A549 treated with DMSO at 1 μM for 4 hours (cell line): ENCODE results near the gene AMY1B. TPM values are rescaled to one million over a fixed set of nuclear protein-coding genes. Genes with fewer than 3 reads are reported as not detected.

Experiments used
- total RNA-seq: library from RNA; stranded (reverse); fragments of 200-300 nt; extraction: Qiagen RNA extraction; gene quantifications from 5 replicates; pipeline ENCODE4 v1.2.3, GENCODE V29; 2022; ENCODE audit warnings: low read depth

AMY1B gene
- not detected in 5 replicates for total RNA-seq

DNA sequence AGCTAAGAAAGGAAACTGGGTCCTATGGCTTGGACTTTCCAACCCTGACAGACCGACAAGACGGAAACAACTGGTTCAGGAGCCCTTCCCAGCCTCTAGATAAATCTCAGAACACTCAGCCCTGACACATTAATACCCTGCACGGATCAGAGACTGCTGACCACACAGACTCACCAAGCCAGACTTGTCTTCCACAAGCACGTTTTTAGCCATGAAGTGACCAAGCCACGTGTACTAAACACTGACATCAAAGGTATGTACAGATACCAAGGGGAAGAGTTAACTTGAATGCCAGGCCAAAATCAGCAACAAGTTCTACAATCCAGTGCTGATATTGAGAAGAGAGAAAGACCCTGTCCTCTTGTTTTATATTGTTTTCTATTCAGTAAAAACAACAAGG lies at the start of gene AMY1B:
TSS of gene AMY1B (minus strand) at position 101 of the 400 bp plus-strand sequence. CDS start 571 bp downstream, outside the sequence.

DNA sequence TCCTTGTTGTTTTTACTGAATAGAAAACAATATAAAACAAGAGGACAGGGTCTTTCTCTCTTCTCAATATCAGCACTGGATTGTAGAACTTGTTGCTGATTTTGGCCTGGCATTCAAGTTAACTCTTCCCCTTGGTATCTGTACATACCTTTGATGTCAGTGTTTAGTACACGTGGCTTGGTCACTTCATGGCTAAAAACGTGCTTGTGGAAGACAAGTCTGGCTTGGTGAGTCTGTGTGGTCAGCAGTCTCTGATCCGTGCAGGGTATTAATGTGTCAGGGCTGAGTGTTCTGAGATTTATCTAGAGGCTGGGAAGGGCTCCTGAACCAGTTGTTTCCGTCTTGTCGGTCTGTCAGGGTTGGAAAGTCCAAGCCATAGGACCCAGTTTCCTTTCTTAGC lies 40.5 kb downstream of the AMY1B start, which contains the start of gene AMY1A:
TSS of gene AMY1A (plus strand) at position 301 of the 400 bp plus-strand sequence. CDS start 571 bp downstream, outside the sequence.

Other genes starting within 250 kb of the AMY1B start
- 4.9 to 8.0 TPM (median 6.9 TPM) in 5 replicates for gene RNPC3, start 170.5 kb downstream of the AMY1B start, total RNA-seq
- 0.40 to 0.73 TPM (median 0.66 TPM) in 5 replicates for gene AMY2B, start 124.6 kb downstream of the AMY1B start, total RNA-seq
- not detected in 5 replicates for gene AMY2A, start 78.8 kb downstream of the AMY1B start, total RNA-seq
- not detected in 5 replicates for gene AMY1A, start 40.5 kb downstream of the AMY1B start, total RNA-seq
- gene AMY1C, start 53.7 kb upstream of the AMY1B start, total RNA-seq: not detected in 5 replicates